Right lobe of liver (tissue), 4 donors: ENCODE data around the gene ANLN.

Experiments used
- CTCF ChIP-seq, 4 donors: fragments of 200-600 bp in 3 of 4; fragments of 450-650 bp in 1 of 4; IDR thresholded peaks; one replicate each; pipeline versions ENCODE4 v1.5.1 to v1.8.0; 2016 to 2022; ENCODE audit warnings: antibody characterized with exemption in 4 of 4, mild to moderate bottlenecking in 2 of 4
- POLR2A ChIP-seq: fragments of 450-650 bp; IDR thresholded peaks from one replicate; pipeline ENCODE4 v1.6.1; 2017; ENCODE audit warnings: antibody characterized with exemption, mild to moderate bottlenecking
- donor health status: DM: no; HTN: no; CAD: no.
- donor health status: DM: no; HTN: no; CAD: no.
- donor health status: DM: no; HTN: yes; CAD: no.

- TF ChIP-seq POLR2A: no peak
- no peak for TF ChIP-seq CTCF (IDR thresholded peaks at IDR 0.05)
These were observed 85.7 kb downstream of the ANLN start for GRCh38 chr7:36475381-36475780.
